SK-N-SH treated with all-trans-retinoic acid at 6 μM for 48 hours (cell line): ENCODE data around the gene DNASE2.

Source experiments
- ATAC-seq: fragments of 200-7000 bp; cut with Tn5 transposase; 3 replicates; pipeline ENCODE4 v1.9.1; 2020; ENCODE audit warnings: mild to moderate bottlenecking, moderate library complexity
- ARNTL ChIP-seq: fragments of 450-650 bp; formaldehyde crosslinking; IDR thresholded peaks from 2 replicates; pipeline ENCODE4 v1.5.0; 2020; ENCODE audit warnings: low read depth, mild to moderate bottlenecking, moderate library complexity, borderline replicate concordance
- BACH2 ChIP-seq: fragments of 250-450 bp; sonication (Bioruptor Pico); IDR thresholded peaks from 2 replicates; pipeline ENCODE4 v1.9.0; 2021; ENCODE audit warnings: mild to moderate bottlenecking, borderline replicate concordance
- CREB5 ChIP-seq: fragments of 250-450 bp; sonication (Bioruptor Pico); IDR thresholded peaks from 2 replicates; pipeline ENCODE4 v1.5.1; 2020; ENCODE audit warnings: low read depth, mild to moderate bottlenecking, moderate library complexity
- CSRNP3 ChIP-seq: fragments of 250-450 bp; sonication (Bioruptor Pico); IDR thresholded peaks from 2 replicates; pipeline ENCODE4 v1.5.1; 2021; ENCODE audit warnings: mild to moderate bottlenecking, moderate library complexity
- ESRRG ChIP-seq: fragments of 250-450 bp; sonication (Bioruptor Pico); IDR thresholded peaks from 2 replicates; pipeline ENCODE4 v1.6.1; 2021; ENCODE audit warnings: mild to moderate bottlenecking
- OSR1 ChIP-seq: fragments of 250-450 bp; sonication (Bioruptor Pico); IDR thresholded peaks from 2 replicates; pipeline ENCODE4 v1.8.0; 2022; ENCODE audit warnings: moderate library complexity, mild to moderate bottlenecking, inconsistent platforms
- PATZ1 ChIP-seq: fragments of 250-450 bp; sonication (Bioruptor Pico); IDR thresholded peaks from 2 replicates; pipeline ENCODE4 v1.8.0; 2020; ENCODE audit warnings: mild to moderate bottlenecking, moderate library complexity, borderline replicate concordance
- POU6F1 ChIP-seq: fragments of 250-450 bp; sonication (Bioruptor Pico); IDR thresholded peaks from 2 replicates; pipeline ENCODE4 v1.8.0; 2021; ENCODE audit warnings: low read depth, mild to moderate bottlenecking, moderate library complexity, borderline replicate concordance
- PPARA ChIP-seq: fragments of 250-450 bp; sonication (Bioruptor Pico); IDR thresholded peaks from 2 replicates; pipeline ENCODE4 v1.5.0; 2020; ENCODE audit warnings: mild to moderate bottlenecking, borderline replicate concordance
- RARB ChIP-seq: fragments of 250-450 bp; sonication (Bioruptor Pico); IDR thresholded peaks from 2 replicates; pipeline ENCODE4 v1.8.0; 2021; ENCODE audit warnings: mild to moderate bottlenecking, moderate library complexity
- SNAI2 ChIP-seq: fragments of 250-450 bp; sonication (Bioruptor Pico); IDR thresholded peaks from 2 replicates; pipeline ENCODE4 v1.5.0; 2020; ENCODE audit warnings: mild to moderate bottlenecking, moderate library complexity
- TCF4 ChIP-seq: fragments of 250-450 bp; sonication (Bioruptor Pico); IDR thresholded peaks from 2 replicates; pipeline ENCODE4 v1.8.0; 2021; ENCODE audit warnings: mild to moderate bottlenecking, moderate library complexity, borderline replicate concordance
- TOX ChIP-seq: fragments of 250-450 bp; sonication (Bioruptor Pico); IDR thresholded peaks from 2 replicates; pipeline ENCODE4 v1.8.0; 2021; ENCODE audit warnings: mild to moderate bottlenecking, moderate library complexity, borderline replicate concordance
- ZFP3 ChIP-seq: fragments of 250-450 bp; sonication (Bioruptor Pico); IDR thresholded peaks from 2 replicates; pipeline ENCODE4 v1.5.0; 2020; ENCODE audit warnings: mild to moderate bottlenecking, moderate library complexity
- ZFP30 ChIP-seq: fragments of 450-650 bp; formaldehyde crosslinking; IDR thresholded peaks from 2 replicates; pipeline ENCODE4 v1.5.0; 2022; ENCODE audit warnings: mild to moderate bottlenecking, moderate library complexity
- ZNF565 ChIP-seq: fragments of 450-650 bp; formaldehyde crosslinking; conservative IDR thresholded peaks from 2 replicates; pipeline ENCODE4 v1.5.0; 2020; ENCODE audit warnings: low read depth, mild to moderate bottlenecking, moderate library complexity
- ZNF70 ChIP-seq: fragments of 450-650 bp; formaldehyde crosslinking; IDR thresholded peaks from 2 replicates; pipeline ENCODE4 v1.5.0; 2020; ENCODE audit warnings: mild to moderate bottlenecking, moderate library complexity
- ZNF8 ChIP-seq: fragments of 450-650 bp; formaldehyde crosslinking; IDR thresholded peaks from 2 replicates; pipeline ENCODE4 v1.5.0; 2020; ENCODE audit warnings: mild to moderate bottlenecking, moderate library complexity

The DNASE2 gene

GRCh38 chr19:12866416-12867119, 14.7 kb downstream of the DNASE2 start:
- TF ChIP-seq RARB (CRISPR knock-in tag) (no peak), PPARA (no peak), ESRRG (no peak), ZFP30 (CRISPR knock-in tag) (no peak), CREB5 (CRISPR knock-in tag) (no peak), TOX (CRISPR knock-in tag) (no peak), PATZ1 (no peak), POU6F1 (no peak), OSR1 (no peak), SNAI2 (no peak), TCF4 (CRISPR knock-in tag) (no peak), BACH2 (CRISPR knock-in tag) (no peak), ARNTL (CRISPR knock-in tag) (no peak)
- ATAC-seq: no peak

- no peak for ATAC-seq
- no peak for TF ChIP-seq ZFP3
- TF ChIP-seq CSRNP3 (CRISPR knock-in tag): no peak
- no peak for TF ChIP-seq PATZ1
- TF ChIP-seq SNAI2: no peak
- no peak for TF ChIP-seq ZFP30 (CRISPR knock-in tag)
- no peak for TF ChIP-seq ZNF8 (CRISPR knock-in tag)
- no peak for TF ChIP-seq CREB5 (CRISPR knock-in tag)
- no peak for TF ChIP-seq BACH2 (CRISPR knock-in tag)
- TF ChIP-seq ZNF565 (CRISPR knock-in tag): no peak
- no peak for TF ChIP-seq ZNF70 (CRISPR knock-in tag)
- TF ChIP-seq OSR1: no peak
Measured at GRCh38 chr19:12865746-12866415, 15.4 kb downstream of the DNASE2 start.
